Mucosa of descending colon (tissue), 3 donors: ENCODE results near the gene NOTCH4. TPM values are rescaled to one million over a fixed set of nuclear protein-coding genes. Genes with fewer than 3 reads are reported as not detected.
A peak's percentile ranks its signal among the peaks of the same experiment; 100 is the strongest.
"Not testable (repeated sequence)": the region's sequence is repeated elsewhere in the genome, so short reads cannot be mapped to it uniquely, and the experiment has no call there.

Experiments
- ATAC-seq: fragments of 200-7000 bp; cut with Tn5 transposase; one replicate; pipeline ENCODE4 v1.9.1; 2020; ENCODE audit warnings: mild to moderate bottlenecking, moderate library complexity
- DNase-seq, 3 donors: peaks; one replicate each; pipeline ENCODE4 v3.0.0-alpha.2; 2020
- H3K36me3 ChIP-seq: fragments of 200-600 bp; one replicate; pipeline ENCODE4 v1.8.0; 2021; ENCODE audit warnings: low read depth, mild to moderate bottlenecking
- H3K4me1 ChIP-seq: fragments of 200-600 bp; one replicate; pipeline ENCODE4 v1.8.0; 2021; ENCODE audit warnings: low read depth, mild to moderate bottlenecking
- H3K4me3 ChIP-seq: fragments of 200-600 bp; one replicate; pipeline ENCODE4 v1.8.0; 2021; ENCODE audit warnings: mild to moderate bottlenecking
- H3K9me3 ChIP-seq: fragments of 200-600 bp; one replicate; pipeline ENCODE4 v1.8.0; 2021; ENCODE audit warnings: mild to moderate bottlenecking
- CTCF ChIP-seq: fragments of 200-600 bp; IDR thresholded peaks from one replicate; pipeline ENCODE4 v1.8.0; 2022; ENCODE audit warnings: antibody characterized with exemption, mild to moderate bottlenecking
- intact Hi-C, 2 donors: fragments of 100-400 bp; cut with DNase I in 1 of 2; cut with micrococcal nuclease in 1 of 2; formaldehyde crosslinking; loops; one replicate each; pipeline versions ENCODE4 v1.11.0 to v1.11.1; 2022; cut with DNase I, micrococcal nuclease
- total RNA-seq, 3 donors: library from RNA; stranded (reverse); fragmentation: NEBNext Ultra II Directional in 2 of 3; extraction: Animal tissue kit (Norgen Biotek cat#: 25700) in 2 of 3; gene quantifications; one replicate each; pipeline versions ENCODE4 v1.2.1 to v1.2.4, GENCODE V29; 2021 to 2023
- donor health status: DM: no; HTN: no; CAD: no; lungs with moderate emphysema.
- donor health status: DM: no; HTN: no; CAD: no.
- donor health status: DM: no; HTN: yes; CAD: no.

The NOTCH4 gene
- total RNA-seq, 3 donors from 2014 or later = 1.5 to 10.5 (median 4.0) TPM

- no peaks in the 10 kb centered on the region for H3K9me3 ChIP-seq
- intact Hi-C loops = no loop called here
- DNase-seq = no peak
- H3K36me3 ChIP-seq = peaks cover 5% of the 10 kb centered on the region
- no peak for TF ChIP-seq CTCF
- no peak overlapping the region for H3K4me3 ChIP-seq
- H3K4me1 ChIP-seq = peaks cover 30% of the 10 kb centered on the region
- no peak for ATAC-seq
These were observed 32.8 kb downstream of the NOTCH4 start for GRCh38 chr6:32190911-32191677.

DNA sequence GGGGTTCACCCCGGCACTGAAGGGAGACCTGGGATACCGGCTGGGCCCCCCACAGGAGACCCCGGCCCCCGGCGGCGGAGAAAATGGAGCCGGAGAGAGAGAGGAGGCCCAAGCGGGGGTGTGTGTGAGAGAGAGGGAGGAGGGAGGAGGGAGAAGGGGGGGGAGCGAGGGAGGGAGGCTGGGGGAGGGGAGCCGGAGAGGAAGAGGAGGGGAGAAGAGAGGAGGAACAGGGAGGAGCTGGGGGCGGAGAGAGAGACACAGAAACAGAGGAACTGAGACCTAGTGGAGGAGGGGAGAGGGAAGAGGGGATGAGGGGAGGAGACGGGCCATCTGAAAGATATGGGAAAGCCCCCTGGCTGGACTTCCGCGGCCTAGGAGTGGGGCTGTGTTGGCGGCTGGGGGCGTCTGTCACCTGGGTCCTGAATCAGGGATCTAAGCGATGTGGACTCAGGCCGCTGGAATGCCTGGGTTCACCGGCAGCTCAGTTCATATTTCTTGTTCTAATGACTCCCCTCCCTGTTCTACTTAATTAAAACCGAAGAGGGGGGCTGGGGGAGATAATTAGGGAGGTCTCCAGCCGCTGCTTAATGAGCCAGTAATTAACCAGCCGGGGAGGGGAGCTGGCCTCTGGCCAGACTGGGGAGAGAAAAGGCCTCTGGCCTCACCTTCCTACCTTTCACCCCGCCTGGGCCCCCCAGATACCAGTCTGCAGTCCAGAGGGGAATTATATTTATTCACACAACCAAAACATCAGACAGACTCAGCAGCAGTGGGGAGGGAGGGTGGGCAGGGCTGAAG, 33.6 kb downstream of the NOTCH4 start, which contains the start of gene PBX2:
TSS of gene PBX2 (minus strand) at position 149 of the 798 bp plus-strand sequence. CDS start 287 bp downstream, outside the sequence.
- Histone ChIP-seq H3K4me3 (peak within 1 kb of the TSS; percentile 40), H3K9me3 (no peaks in the 10 kb centered on the region), H3K36me3 (no peaks in the 10 kb centered on the region), H3K4me1 (peaks cover 27% of the 10 kb centered on the region)
- ATAC-seq (peak; percentile 86), DNase-seq (peak; percentile 90 to 96 (median 91))
- TF ChIP-seq CTCF = no peak
- intact Hi-C loops = no loop called here

GRCh38 chr6:32189742-32190053, 34.2 kb downstream of the NOTCH4 start:
- H3K36me3 ChIP-seq = no peaks in the 10 kb centered on the region
- DNase-seq (peak in 1 of 3 donors; percentile 78), ATAC-seq (peak; percentile 0)
- no peak for TF ChIP-seq CTCF
- intact Hi-C loops = no loop called here
- peak overlapping the region; percentile 40 for H3K4me3 ChIP-seq
- H3K9me3 ChIP-seq = no peaks in the 10 kb centered on the region
- H3K4me1 ChIP-seq = peaks cover 23% of the 10 kb centered on the region

DNA sequence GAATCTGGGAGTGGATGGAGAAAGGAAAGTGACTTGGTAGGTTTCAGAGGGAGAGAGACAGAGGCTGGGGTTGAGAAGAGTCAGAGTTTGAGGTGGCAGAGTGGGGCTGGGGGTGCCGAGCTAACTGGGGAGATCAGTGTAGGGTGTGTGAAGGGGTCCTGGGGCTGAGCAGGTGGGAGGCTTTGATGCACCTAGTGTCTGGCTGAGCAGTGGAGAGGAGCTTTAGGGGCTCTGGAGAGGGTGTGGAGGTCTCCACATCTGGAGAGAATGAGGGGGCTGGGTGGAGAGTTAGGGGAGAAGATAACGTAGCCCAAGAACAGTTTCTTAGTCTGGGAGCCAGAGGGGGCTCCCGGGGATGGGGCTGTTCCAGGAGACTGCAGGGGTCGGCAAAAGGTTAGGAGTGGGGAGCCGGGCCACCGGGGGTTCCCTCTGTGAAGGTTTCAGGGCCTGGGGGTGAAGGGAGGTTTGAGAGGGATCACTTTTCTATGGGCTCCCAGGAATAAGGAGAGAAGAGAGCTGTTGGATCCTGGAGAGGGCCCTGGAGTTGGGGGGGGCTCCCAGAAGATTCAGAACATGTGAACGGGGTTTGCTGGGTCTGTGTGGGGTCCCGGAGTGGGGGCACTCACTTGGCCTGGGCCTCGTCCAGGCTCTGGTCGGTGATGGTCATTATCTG, 34.7 kb downstream of the NOTCH4 start:
- ATAC-seq (no peak), DNase-seq (peak in 1 of 3 donors; percentile 51)
- intact Hi-C loops = no loop called here
- Histone ChIP-seq H3K36me3 (no peaks in the 10 kb centered on the region), H3K9me3 (no peaks in the 10 kb centered on the region), H3K4me3 (peak overlapping the region; percentile 40), H3K4me1 (peaks cover 21% of the 10 kb centered on the region)
- TF ChIP-seq CTCF = no peak

GRCh38 chr6:32188381-32189068, 35.3 kb downstream of the NOTCH4 start:
- H3K9me3 ChIP-seq = no peaks in the 10 kb centered on the region
- H3K36me3 ChIP-seq = no peaks in the 10 kb centered on the region
- no peak for TF ChIP-seq CTCF
- peak in 1 of 3 donors; percentile 48 for DNase-seq
- no peak for ATAC-seq
- intact Hi-C loops = no loop called here
- H3K4me3 ChIP-seq = no peak overlapping the region
- H3K4me1 ChIP-seq = peaks cover 21% of the 10 kb centered on the region

DNA sequence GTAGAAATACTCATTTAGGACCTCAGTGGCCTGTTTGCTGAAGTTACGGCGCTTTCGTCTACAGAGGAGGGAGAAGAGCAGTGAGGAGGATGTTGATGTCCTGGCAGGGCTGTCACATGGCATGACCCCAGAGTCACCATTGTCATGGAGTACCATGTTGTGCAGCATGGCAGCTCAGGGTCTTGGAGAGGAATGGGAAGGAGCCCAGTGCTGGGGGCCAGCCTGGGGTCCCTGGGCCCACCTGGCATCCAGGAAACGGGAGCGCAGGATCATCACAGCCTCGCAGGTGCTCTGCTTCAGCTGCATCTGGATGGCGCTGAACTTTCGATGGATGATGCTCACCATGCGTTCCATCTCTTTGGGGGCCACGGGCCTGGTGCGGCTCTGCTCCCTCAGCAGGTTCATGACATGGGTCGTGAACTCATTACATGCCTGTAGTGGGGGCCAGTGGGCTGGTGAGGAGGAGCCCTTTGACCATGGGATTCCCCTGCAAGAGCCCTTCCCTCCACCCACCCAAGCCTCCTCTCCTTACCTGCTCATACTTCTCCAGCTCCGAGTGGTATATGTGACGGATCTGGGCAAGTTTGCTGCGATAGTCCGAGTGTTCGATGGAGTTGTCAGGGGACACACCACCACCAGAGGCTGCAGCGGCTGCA, 36.0 kb downstream of the NOTCH4 start:
- H3K4me3 ChIP-seq, H3K9me3 ChIP-seq, DNase-seq, intact Hi-C loops, H3K36me3 ChIP-seq, ATAC-seq: not testable (repeated sequence)
- peaks cover 21% of the 10 kb centered on the region for H3K4me1 ChIP-seq
